Natural killer cell (primary cell): ENCODE measurements around the gene TRAF3. TPM values are rescaled to one million over a fixed set of nuclear protein-coding genes. Genes with fewer than 3 reads are reported as not detected.
"Not testable (repeated sequence)": the region's sequence is repeated elsewhere in the genome, so short reads cannot be mapped to it uniquely, and the experiment has no call there.

ENCODE experiments used
- ATAC-seq, 3 donors: fragments of 150-1000 bp in 2 of 3; fragments of 200-7000 bp in 1 of 3; cut with Tn5 transposase; 1 replicate in 1 of 3; 2 replicates in 2 of 3; pipeline ENCODE4 v1.10.0; 2021; ENCODE audit warnings: mild to moderate bottlenecking in 2 of 3, moderate library complexity in 2 of 3
- DNase-seq, 2 donors: peaks; one replicate each; pipeline versions ENCODE4 v3.0.0 to v3.0.0-alpha.2; 2013 to 2021; ENCODE audit warnings: mixed read lengths in 1 of 2
- H3K27ac ChIP-seq: one replicate; pipeline ENCODE4 v1.5.1; 2013; ENCODE audit warnings: mild to moderate bottlenecking, low read length
- H3K27me3 ChIP-seq: one replicate; pipeline ENCODE4 v1.6.1; 2013; ENCODE audit warnings: low read length; ENCODE audit not compliant: control insufficient read depth, insufficient read depth
- H3K36me3 ChIP-seq: one replicate; pipeline ENCODE4 v1.6.1; 2013; ENCODE audit warnings: low read length; ENCODE audit not compliant: control insufficient read depth, insufficient read depth
- H3K4me1 ChIP-seq: one replicate; pipeline ENCODE4 v1.6.1; 2013; ENCODE audit warnings: low read length; ENCODE audit not compliant: control insufficient read depth, insufficient read depth
- H3K4me3 ChIP-seq: one replicate; pipeline ENCODE4 v1.5.1; 2013; ENCODE audit warnings: low read length
- H3K9me3 ChIP-seq: one replicate; pipeline ENCODE4 v1.6.1; 2013; ENCODE audit warnings: low read length; ENCODE audit not compliant: control insufficient read depth, insufficient read depth
- H3K27ac Mint-ChIP-seq, 2 donors: one replicate each; pipeline ENCODE4 v1.8.0; 2022; ENCODE audit warnings: mild to moderate bottlenecking in 2 of 2, mixed read lengths in 2 of 2, moderate library complexity in 1 of 2
- H3K27me3 Mint-ChIP-seq, 2 donors: one replicate each; pipeline ENCODE4 v1.8.0; 2022; ENCODE audit warnings: low read depth in 2 of 2, mixed read lengths in 2 of 2
- H3K36me3 Mint-ChIP-seq: one replicate; pipeline ENCODE4 v1.8.0; 2022; ENCODE audit warnings: mixed read lengths
- H3K4me1 Mint-ChIP-seq, 2 donors: one replicate each; pipeline ENCODE4 v1.8.0; 2022; ENCODE audit warnings: mixed read lengths in 2 of 2
- H3K4me3 Mint-ChIP-seq: one replicate; pipeline ENCODE4 v1.8.0; 2022; ENCODE audit warnings: mild to moderate bottlenecking, moderate library complexity, mixed read lengths
- H3K9me3 Mint-ChIP-seq, 2 donors: one replicate each; pipeline ENCODE4 v1.8.0; 2022; ENCODE audit warnings: mixed read lengths in 2 of 2
- CTCF ChIP-seq: fragments of 200-600 bp; IDR thresholded peaks from one replicate; pipeline ENCODE4 v1.8.0; 2022; ENCODE audit warnings: antibody characterized with exemption
- WGBS: methylation state at CpG from one replicate; pipeline ENCODE4 v1.1.7; 2013; ENCODE audit warnings: missing lambda C conversion rate; ENCODE audit not compliant: insufficient coverage; 5-methylcytosine and 5-hydroxymethylcytosine counted together
- intact Hi-C: fragments of 100-400 bp; cut with micrococcal nuclease; formaldehyde crosslinking; loops from one replicate; pipeline ENCODE4 v1.14.2; 2022
- total RNA-seq, 4 donors: library from RNA; stranded (reverse); fragments of 120-200 nt in 1 of 4; gene quantifications; one replicate each; pipeline versions ENCODE4 v1.2.3 to v1.2.4, GENCODE V29; 2013 to 2022

TRAF3 gene
- total RNA-seq, 3 donors from 2014 or later (not counting 1 experiment from before 2014, with no cell fraction given) = 21.0 to 31.6 (median 23.5) TPM

DNA sequence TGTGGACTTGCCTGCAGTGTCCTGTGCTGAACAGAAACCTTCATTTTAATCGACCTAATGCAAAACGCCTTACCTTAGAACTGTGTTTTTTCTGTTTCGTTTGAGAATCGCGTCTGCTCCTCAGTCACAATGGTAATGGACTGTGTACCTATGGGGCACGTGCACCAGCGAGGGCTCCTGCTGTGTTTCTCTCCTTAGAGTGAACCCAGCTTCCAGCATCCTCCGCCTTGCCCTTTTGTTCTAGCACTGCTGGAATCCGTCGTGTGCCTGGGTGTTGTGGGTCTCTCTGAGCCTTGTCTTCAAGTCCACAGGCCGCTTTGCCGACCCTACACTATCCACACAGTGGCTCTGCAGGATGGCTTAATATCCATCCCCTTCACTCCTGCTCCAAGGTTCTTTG lies 148.9 kb downstream of the TRAF3 start:
- no peak overlapping the region for H3K27ac Mint-ChIP-seq
- ATAC-seq (no peak), DNase-seq (no peak)
- Histone ChIP-seq H3K9me3 (no peaks in the 10 kb centered on the region), H3K27ac (no peak overlapping the region), H3K4me3 (no peak overlapping the region), H3K36me3 (no peaks in the 10 kb centered on the region), H3K27me3 (peaks cover 36% of the 10 kb centered on the region), H3K4me1 (peaks cover 46% of the 10 kb centered on the region)
- intact Hi-C loops = no loop called here
- TF ChIP-seq CTCF = no peak
- H3K36me3 Mint-ChIP-seq = no peaks in the 10 kb centered on the region
- no peak overlapping the region for H3K4me3 Mint-ChIP-seq
- H3K9me3 Mint-ChIP-seq = no peaks in the 10 kb centered on the region
- peaks cover 13 to 20% of the 10 kb centered on the region in 2 donors for H3K27me3 Mint-ChIP-seq
- H3K4me1 Mint-ChIP-seq = peaks cover 0 to 4% of the 10 kb centered on the region in 2 donors
- 78% methylated on average over 12 of the region's 12 CpGs for WGBS

- ATAC-seq, H3K27ac Mint-ChIP-seq, H3K4me3 Mint-ChIP-seq, H3K36me3 Mint-ChIP-seq, DNase-seq, H3K4me1 Mint-ChIP-seq, H3K36me3 ChIP-seq, H3K4me3 ChIP-seq, H3K27ac ChIP-seq, intact Hi-C loops, H3K9me3 Mint-ChIP-seq, H3K9me3 ChIP-seq: not testable (repeated sequence)
- WGBS = 93% methylated on average over 8 of the region's 10 CpGs
- H3K27me3 Mint-ChIP-seq = peaks cover 13 to 20% of the 10 kb centered on the region in 2 donors
- Histone ChIP-seq H3K4me1 (peaks cover 46% of the 10 kb centered on the region), H3K27me3 (peaks cover 38% of the 10 kb centered on the region)
Observed at GRCh38 chr14:102926840-102927239, 149.6 kb downstream of the TRAF3 start.

DNA sequence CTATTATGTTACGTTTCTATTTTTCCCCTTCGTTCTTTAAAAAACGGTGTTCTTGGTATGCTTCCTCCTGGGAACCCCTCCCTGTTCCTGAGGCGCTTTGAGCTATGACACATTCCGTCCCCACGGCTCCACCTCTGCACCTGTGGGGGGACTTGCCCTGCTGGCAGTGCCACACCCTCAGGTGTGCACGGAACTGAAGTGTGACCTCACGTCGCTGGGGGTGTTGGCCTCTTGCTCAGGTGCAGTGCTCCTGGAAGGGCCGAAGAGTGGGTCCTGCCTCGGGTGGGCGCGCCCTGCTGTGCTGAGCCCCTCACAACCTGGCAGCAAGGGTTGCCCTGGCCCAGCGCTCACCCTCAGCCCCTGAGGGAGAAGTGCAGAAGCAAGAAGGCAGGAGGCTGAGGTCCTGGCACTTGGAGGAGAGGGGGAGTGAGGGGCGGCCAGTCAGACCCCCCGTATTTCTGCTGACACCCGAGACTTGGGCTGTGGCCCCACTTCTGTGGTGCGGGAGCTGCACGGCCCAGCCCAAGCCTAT lies 150.2 kb downstream of the TRAF3 start:
- Mint-ChIP-seq H3K4me1 (peaks cover 0 to 4% of the 10 kb centered on the region in 2 donors), H3K27me3 (peaks cover 13 to 23% of the 10 kb centered on the region in 2 donors), H3K27ac (no peak overlapping the region), H3K4me3 (peak overlapping the region; percentile 82), H3K36me3 (no peaks in the 10 kb centered on the region), H3K9me3 (no peaks in the 10 kb centered on the region)
- peaks cover 35% of the 10 kb centered on the region for H3K27me3 ChIP-seq
- H3K4me1 ChIP-seq = peaks cover 46% of the 10 kb centered on the region
- no peak overlapping the region for H3K4me3 ChIP-seq
- 43% methylated on average over 19 of the region's 19 CpGs for WGBS
- no peak overlapping the region for H3K27ac ChIP-seq
- no peaks in the 10 kb centered on the region for H3K9me3 ChIP-seq
- intact Hi-C loops = no loop called here
- no peak for ATAC-seq
- no peak for TF ChIP-seq CTCF
- DNase-seq = no peak
- no peaks in the 10 kb centered on the region for H3K36me3 ChIP-seq

DNA sequence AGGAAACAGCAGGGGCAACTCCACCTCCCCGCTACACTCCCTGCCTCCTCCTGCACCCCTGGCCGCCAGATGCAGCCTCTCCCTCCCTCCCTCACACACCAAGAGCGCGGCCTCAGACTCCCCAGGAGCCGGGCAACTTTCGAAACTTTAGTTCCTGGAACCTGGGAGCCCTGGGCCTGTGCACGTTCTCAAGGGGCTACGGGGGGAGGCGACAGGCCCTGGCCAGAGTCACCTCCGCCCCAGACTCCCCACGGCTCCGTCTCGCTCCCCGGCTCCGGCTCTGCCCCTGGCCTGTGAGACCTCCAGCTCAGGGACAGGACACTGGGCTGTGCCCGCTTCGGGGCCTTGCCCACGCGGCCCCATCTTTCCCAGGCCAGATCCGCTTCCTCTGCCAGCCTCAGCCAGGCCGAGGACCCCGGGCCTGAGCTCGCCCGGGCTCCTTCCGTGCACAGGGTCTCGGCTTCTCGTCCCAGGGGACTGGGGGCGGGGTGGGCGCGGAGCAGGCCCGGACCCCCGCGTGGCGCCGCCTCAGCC lies 150.7 kb downstream of the TRAF3 start:
- Histone ChIP-seq H3K27ac (no peak overlapping the region), H3K27me3 (peaks cover 35% of the 10 kb centered on the region), H3K9me3 (no peaks in the 10 kb centered on the region), H3K4me1 (peaks cover 42% of the 10 kb centered on the region), H3K4me3 (peak overlapping the region; percentile 48), H3K36me3 (no peaks in the 10 kb centered on the region)
- H3K4me1 Mint-ChIP-seq = peaks cover 0 to 4% of the 10 kb centered on the region in 2 donors
- intact Hi-C loops = no loop called here
- peaks cover 13 to 23% of the 10 kb centered on the region in 2 donors for H3K27me3 Mint-ChIP-seq
- peak in 1 of 2 donors; percentile 47 for DNase-seq
- H3K27ac Mint-ChIP-seq = peak overlapping the region in 1 of 2 donors; percentile 56
- H3K4me3 Mint-ChIP-seq = peak overlapping the region; percentile 82
- TF ChIP-seq CTCF = no peak
- WGBS = 3% methylated on average over 35 of the region's 35 CpGs
- ATAC-seq = peak; percentile 20 to 34 (median 25)
- no peaks in the 10 kb centered on the region for H3K9me3 Mint-ChIP-seq
- H3K36me3 Mint-ChIP-seq = no peaks in the 10 kb centered on the region
